Esophagus (tissue), 2 donors: ENCODE data around the gene GDF9. TPM values are rescaled to one million over a fixed set of nuclear protein-coding genes. Genes with fewer than 3 reads are reported as not detected.
A peak's percentile ranks its signal among the peaks of the same experiment; 100 is the strongest.

Experiments used
- H3K27ac ChIP-seq, 2 donors: one replicate each; pipeline ENCODE4 v1.5.1; 2013; ENCODE audit warnings: low read depth in 2 of 2, mild to moderate bottlenecking in 2 of 2, inconsistent platforms in 1 of 2, low read length in 1 of 2, moderate library complexity in 1 of 2
- H3K27me3 ChIP-seq, 2 donors: one replicate each; pipeline ENCODE4 v1.6.1; 2013; ENCODE audit warnings: low read length in 2 of 2, control low read depth in 1 of 2, mild to moderate bottlenecking in 1 of 2; ENCODE audit not compliant: insufficient read depth in 2 of 2, control insufficient read depth in 1 of 2
- H3K36me3 ChIP-seq, 2 donors: one replicate each; pipeline ENCODE4 v1.6.1; 2013; ENCODE audit warnings: low read length in 1 of 2; ENCODE audit not compliant: control insufficient read depth in 2 of 2, insufficient read depth in 2 of 2
- H3K4me1 ChIP-seq, 2 donors: one replicate each; pipeline ENCODE4 v1.6.1; 2013; ENCODE audit warnings: low read length in 1 of 2; ENCODE audit not compliant: control insufficient read depth in 2 of 2, insufficient read depth in 2 of 2
- H3K4me3 ChIP-seq, 2 donors: one replicate each; pipeline ENCODE4 v1.5.1; 2013; ENCODE audit warnings: low read length in 2 of 2, mild to moderate bottlenecking in 2 of 2, low read depth in 1 of 2, moderate library complexity in 1 of 2
- H3K9me3 ChIP-seq, 2 donors: one replicate each; pipeline ENCODE4 v1.6.1; 2013; ENCODE audit warnings: mild to moderate bottlenecking in 2 of 2, low read depth in 1 of 2, low read length in 1 of 2, moderate library complexity in 1 of 2; ENCODE audit not compliant: control insufficient read depth in 2 of 2, insufficient read depth in 1 of 2
- WGBS, 2 donors: extraction: QIAGEN DNeasy Blood & Tissue Kit; methylation state at CpG; one replicate each; pipeline ENCODE4 v1.1.7; 2013; 5-methylcytosine and 5-hydroxymethylcytosine counted together
- polyA plus RNA-seq, 2 donors: library from polyadenylated mRNA; stranded (reverse); fragments of 200-250 nt; gene quantifications; one replicate each; pipeline ENCODE4 v1.2.3, GENCODE V29; 2013
- donor health status: healthy with polysubstance abuse.
- donor health status: Bipolar disorder and iron deficiency.

GDF9 gene
- polyA plus RNA-seq, 2 donors: 0.16 to 0.55 TPM

GRCh38 chr5:132876020-132876759 is 9.9 kb upstream of the GDF9 start:
- Histone ChIP-seq H3K36me3 (peaks cover 0 to 13% of the 10 kb centered on the region in 2 donors), H3K4me3 (no peak overlapping the region), H3K9me3 (no peaks in the 10 kb centered on the region), H3K27ac (peak overlapping the region in 1 of 2 donors; percentile 55), H3K4me1 (peaks cover 2 to 6% of the 10 kb centered on the region in 2 donors), H3K27me3 (no peaks in the 10 kb centered on the region)
- WGBS, 2 donors: 88 to 89% methylated on average over 1 of the region's 1 CpG

- 91 to 94% methylated on average over 3 of the region's 3 CpGs for WGBS, 2 donors
- no peak overlapping the region for H3K27ac ChIP-seq
Observed at GRCh38 chr5:132873930-132874271, 7.6 kb upstream of the GDF9 start.

GRCh38 chr5:132873119-132873929 is 7.1 kb upstream of the GDF9 start, which contains the start of gene LEAP2:
Gene LEAP2, plus strand, starts transcription at chr5:132873668. Its CDS starts 27 bp downstream, at chr5:132873695.
- no peaks in the 10 kb centered on the region for H3K27me3 ChIP-seq
- no peak within 1 kb of the TSS for H3K4me3 ChIP-seq
- H3K36me3 ChIP-seq: peaks cover 6 to 12% of the 10 kb centered on the region in 2 donors
- peaks cover 2 to 6% of the 10 kb centered on the region in 2 donors for H3K4me1 ChIP-seq
- H3K27ac ChIP-seq: no peak within 1 kb of the TSS
- no peaks in the 10 kb centered on the region for H3K9me3 ChIP-seq
- WGBS, 2 donors: 53 to 63% methylated on average over 6 of the region's 6 CpGs

More at GRCh38 chr5:132873930-132874271, 7.6 kb upstream of the GDF9 start:
- Histone ChIP-seq H3K4me3 (no peak overlapping the region), H3K27me3 (no peaks in the 10 kb centered on the region), H3K36me3 (peaks cover 6 to 12% of the 10 kb centered on the region in 2 donors), H3K4me1 (peaks cover 2 to 6% of the 10 kb centered on the region in 2 donors), H3K9me3 (no peaks in the 10 kb centered on the region)

- no peaks in the 10 kb centered on the region for H3K9me3 ChIP-seq
- H3K36me3 ChIP-seq: peaks cover 6 to 13% of the 10 kb centered on the region in 2 donors
- WGBS, 2 donors: 83 to 94% methylated on average over 1 of the region's 1 CpG
- H3K4me3 ChIP-seq: no peak overlapping the region
- peaks cover under 1 to 3% of the 10 kb centered on the region in 2 donors for H3K4me1 ChIP-seq
- no peaks in the 10 kb centered on the region for H3K27me3 ChIP-seq
- no peak overlapping the region for H3K27ac ChIP-seq
Observed at GRCh38 chr5:132872788-132873118, 6.5 kb upstream of the GDF9 start.

- Histone ChIP-seq H3K9me3 (no peaks in the 10 kb centered on the region), H3K36me3 (peaks cover 6 to 13% of the 10 kb centered on the region in 2 donors), H3K4me1 (peaks cover 2% of the 10 kb centered on the region in 2 donors), H3K27me3 (no peaks in the 10 kb centered on the region), H3K4me3 (no peak overlapping the region), H3K27ac (no peak overlapping the region)
- 69 to 72% methylated on average over 5 of the region's 5 CpGs for WGBS, 2 donors
Observed at GRCh38 chr5:132871459-132872284, 5.4 kb upstream of the GDF9 start.

GRCh38 chr5:132870801-132871200 is 4.5 kb upstream of the GDF9 start:
- no peaks in the 10 kb centered on the region for H3K9me3 ChIP-seq
- 68 to 71% methylated on average over 2 of the region's 2 CpGs for WGBS, 2 donors
- H3K27me3 ChIP-seq: no peaks in the 10 kb centered on the region
- H3K4me3 ChIP-seq: no peak overlapping the region
- H3K27ac ChIP-seq: no peak overlapping the region
- H3K36me3 ChIP-seq: peaks cover 6 to 13% of the 10 kb centered on the region in 2 donors
- H3K4me1 ChIP-seq: peaks cover 2% of the 10 kb centered on the region in 2 donors

- no peaks in the 10 kb centered on the region for H3K27me3 ChIP-seq
- H3K4me3 ChIP-seq: no peak overlapping the region
- H3K9me3 ChIP-seq: no peaks in the 10 kb centered on the region
- H3K4me1 ChIP-seq: peaks cover 0 to 2% of the 10 kb centered on the region in 2 donors
- no peak overlapping the region for H3K27ac ChIP-seq
- peaks cover 6 to 10% of the 10 kb centered on the region in 2 donors for H3K36me3 ChIP-seq
- 78 to 88% methylated on average over 4 of the region's 4 CpGs for WGBS, 2 donors
Observed at GRCh38 chr5:132868754-132869153, 2.5 kb upstream of the GDF9 start.

GRCh38 chr5:132867046-132867451 is 780 bp upstream of the GDF9 start:
- peaks cover 0 to 2% of the 10 kb centered on the region in 2 donors for H3K4me1 ChIP-seq
- H3K27ac ChIP-seq: peak overlapping the region; percentile 92 to 94
- peaks cover 6 to 7% of the 10 kb centered on the region in 2 donors for H3K36me3 ChIP-seq
- H3K9me3 ChIP-seq: no peaks in the 10 kb centered on the region
- no peaks in the 10 kb centered on the region for H3K27me3 ChIP-seq
- WGBS, 2 donors: 1 to 2% methylated on average over 10 to 13 of the region's 13 CpGs
- peak overlapping the region; percentile 86 to 95 for H3K4me3 ChIP-seq

GRCh38 chr5:132865668-132866341 is 464 bp downstream of the GDF9 start:
- Histone ChIP-seq H3K27ac (peak overlapping the region; percentile 88 to 92), H3K4me1 (peaks cover 0 to 2% of the 10 kb centered on the region in 2 donors), H3K27me3 (no peaks in the 10 kb centered on the region), H3K36me3 (peaks cover 6% of the 10 kb centered on the region in 2 donors), H3K9me3 (no peaks in the 10 kb centered on the region), H3K4me3 (peak overlapping the region; percentile 86 to 95)
- 28 to 30% methylated on average over 30 of the region's 30 CpGs for WGBS, 2 donors
